Smooth muscle cell (in vitro differentiated cells): ENCODE data around the gene HTT-AS. TPM values are rescaled to one million over a fixed set of nuclear protein-coding genes. Genes with fewer than 3 reads are reported as not detected.

Experiments used
- DNase-seq: peaks from one replicate; lab custom pipeline; 2025; ENCODE audit not compliant: unreplicated experiment; lab: John Stamatoyannopoulos, UW
- H2AFZ ChIP-seq: fragments of 200-600 bp; sonication (generic); 2 replicates; pipeline ENCODE4 v1.6.0; 2016; ENCODE audit warnings: antibody characterized with exemption, low read depth, mild to moderate bottlenecking
- H3F3A ChIP-seq: fragments of 200-600 bp; sonication (generic); 2 replicates; pipeline ENCODE4 v1.6.0; 2017; ENCODE audit warnings: antibody characterized with exemption, low read depth
- H3K27ac ChIP-seq: fragments of 200-600 bp; sonication (generic); 2 replicates; pipeline ENCODE4 v1.5.1; 2016; ENCODE audit warnings: low read depth, mild to moderate bottlenecking
- H3K27me3 ChIP-seq: fragments of 200-600 bp; sonication (generic); 2 replicates; pipeline ENCODE4 v1.6.1; 2016; ENCODE audit warnings: low read depth, mild to moderate bottlenecking
- H3K36me3 ChIP-seq: fragments of 200-600 bp; sonication (generic); 2 replicates; pipeline ENCODE4 v1.5.1; 2016; ENCODE audit warnings: low read depth
- H3K4me1 ChIP-seq: fragments of 200-600 bp; sonication (generic); 2 replicates; pipeline ENCODE4 v1.5.1; 2016; ENCODE audit warnings: low read depth
- H3K4me2 ChIP-seq: fragments of 200-600 bp; sonication (generic); 2 replicates; pipeline ENCODE4 v1.6.0; 2016; ENCODE audit warnings: mild to moderate bottlenecking
- H3K4me3 ChIP-seq: fragments of 200-600 bp; sonication (generic); 2 replicates; pipeline ENCODE4 v1.5.1; 2016; ENCODE audit warnings: mild to moderate bottlenecking
- H3K79me2 ChIP-seq: fragments of 200-600 bp; sonication (generic); 2 replicates; pipeline ENCODE4 v1.6.0; 2016; ENCODE audit warnings: low read depth, mild to moderate bottlenecking
- H3K9ac ChIP-seq: fragments of 200-600 bp; sonication (generic); 2 replicates; pipeline ENCODE4 v1.6.0; 2016; ENCODE audit warnings: low read depth
- H3K9me3 ChIP-seq: fragments of 200-600 bp; sonication (generic); replicated peaks from 2 replicates; pipeline ENCODE4 v1.5.1; 2016; ENCODE audit warnings: low read depth
- H4K20me1 ChIP-seq: fragments of 200-600 bp; sonication (generic); 2 replicates; pipeline ENCODE4 v1.6.0; 2016; ENCODE audit warnings: low read depth
- WGBS: methylation state at CpG from one replicate; pipeline ENCODE4 v1.1.7; 2016; ENCODE audit warnings: low lambda C conversion rate; 5-methylcytosine and 5-hydroxymethylcytosine counted together
- polyA plus RNA-seq: library from polyadenylated mRNA; unstranded; fragments of >200 nt; fragmentation: Nextera tagmentation; extraction: Ambion mirVana; gene quantifications from 2 replicates; pipeline ENCODE4 v1.2.1, GENCODE V29; 2016
- total RNA-seq: library from RNA; depleted of rRNA; stranded (reverse); fragments of >200 nt; gene quantifications from 2 replicates; pipeline ENCODE4 v1.2.3, GENCODE V29; 2014
- TF ChIP-seq, protein P1 (sequence below): fragments of 200-600 bp; sonication (generic); IDR thresholded peaks from 2 replicates; pipeline ENCODE4 v1.5.1; 2017; ENCODE audit warnings: borderline replicate concordance, mild to moderate bottlenecking, antibody characterized with exemption; ENCODE audit not compliant: insufficient read depth, poor library complexity, severe bottlenecking

Gene HTT-AS
- total and polyA plus RNA-seq, 2 experiments from 2014 or later, result not detected

DNA sequence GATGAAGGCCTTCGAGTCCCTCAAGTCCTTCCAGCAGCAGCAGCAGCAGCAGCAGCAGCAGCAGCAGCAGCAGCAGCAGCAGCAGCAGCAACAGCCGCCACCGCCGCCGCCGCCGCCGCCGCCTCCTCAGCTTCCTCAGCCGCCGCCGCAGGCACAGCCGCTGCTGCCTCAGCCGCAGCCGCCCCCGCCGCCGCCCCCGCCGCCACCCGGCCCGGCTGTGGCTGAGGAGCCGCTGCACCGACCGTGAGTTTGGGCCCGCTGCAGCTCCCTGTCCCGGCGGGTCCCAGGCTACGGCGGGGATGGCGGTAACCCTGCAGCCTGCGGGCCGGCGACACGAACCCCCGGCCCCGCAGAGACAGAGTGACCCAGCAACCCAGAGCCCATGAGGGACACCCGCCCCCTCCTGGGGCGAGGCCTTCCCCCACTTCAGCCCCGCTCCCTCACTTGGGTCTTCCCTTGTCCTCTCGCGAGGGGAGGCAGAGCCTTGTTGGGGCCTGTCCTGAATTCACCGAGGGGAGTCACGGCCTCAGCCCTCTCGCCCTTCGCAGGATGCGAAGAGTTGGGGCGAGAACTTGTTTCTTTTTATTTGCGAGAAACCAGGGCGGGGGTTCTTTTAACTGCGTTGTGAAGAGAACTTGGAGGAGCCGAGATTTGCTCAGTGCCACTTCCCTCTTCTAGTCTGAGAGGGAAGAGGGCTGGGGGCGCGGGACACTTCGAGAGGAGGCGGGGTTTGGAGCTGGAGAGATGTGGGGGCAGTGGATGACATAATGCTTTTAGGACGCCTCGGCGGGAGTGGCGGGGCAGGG is 711 bp upstream of the HTT-AS start:
- Histone ChIP-seq H3K79me2 (peaks cover 45% of the 10 kb centered on the region), H3K36me3 (no peaks in the 10 kb centered on the region), H3K4me1 (peaks cover 16% of the 10 kb centered on the region), H3K27ac (peak overlapping the region; percentile 99), H3K4me3 (peak overlapping the region; percentile 97), H3K9me3 (no peaks in the 10 kb centered on the region), H4K20me1 (peaks cover 44% of the 10 kb centered on the region), H2AFZ (peak overlapping the region; percentile 98), H3K27me3 (no peaks in the 10 kb centered on the region), H3K9ac (peak overlapping the region; percentile 99), H3F3A (no peaks in the 10 kb centered on the region), H3K4me2 (peak overlapping the region; percentile 86)
- WGBS, result 1% methylated on average over 36 of the region's 60 CpGs
- peak; percentile 79 for DNase-seq
- TF ChIP-seq, protein P1, sequence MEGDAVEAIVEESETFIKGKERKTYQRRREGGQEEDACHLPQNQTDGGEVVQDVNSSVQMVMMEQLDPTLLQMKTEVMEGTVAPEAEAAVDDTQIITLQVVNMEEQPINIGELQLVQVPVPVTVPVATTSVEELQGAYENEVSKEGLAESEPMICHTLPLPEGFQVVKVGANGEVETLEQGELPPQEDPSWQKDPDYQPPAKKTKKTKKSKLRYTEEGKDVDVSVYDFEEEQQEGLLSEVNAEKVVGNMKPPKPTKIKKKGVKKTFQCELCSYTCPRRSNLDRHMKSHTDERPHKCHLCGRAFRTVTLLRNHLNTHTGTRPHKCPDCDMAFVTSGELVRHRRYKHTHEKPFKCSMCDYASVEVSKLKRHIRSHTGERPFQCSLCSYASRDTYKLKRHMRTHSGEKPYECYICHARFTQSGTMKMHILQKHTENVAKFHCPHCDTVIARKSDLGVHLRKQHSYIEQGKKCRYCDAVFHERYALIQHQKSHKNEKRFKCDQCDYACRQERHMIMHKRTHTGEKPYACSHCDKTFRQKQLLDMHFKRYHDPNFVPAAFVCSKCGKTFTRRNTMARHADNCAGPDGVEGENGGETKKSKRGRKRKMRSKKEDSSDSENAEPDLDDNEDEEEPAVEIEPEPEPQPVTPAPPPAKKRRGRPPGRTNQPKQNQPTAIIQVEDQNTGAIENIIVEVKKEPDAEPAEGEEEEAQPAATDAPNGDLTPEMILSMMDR, result no peak

DNA sequence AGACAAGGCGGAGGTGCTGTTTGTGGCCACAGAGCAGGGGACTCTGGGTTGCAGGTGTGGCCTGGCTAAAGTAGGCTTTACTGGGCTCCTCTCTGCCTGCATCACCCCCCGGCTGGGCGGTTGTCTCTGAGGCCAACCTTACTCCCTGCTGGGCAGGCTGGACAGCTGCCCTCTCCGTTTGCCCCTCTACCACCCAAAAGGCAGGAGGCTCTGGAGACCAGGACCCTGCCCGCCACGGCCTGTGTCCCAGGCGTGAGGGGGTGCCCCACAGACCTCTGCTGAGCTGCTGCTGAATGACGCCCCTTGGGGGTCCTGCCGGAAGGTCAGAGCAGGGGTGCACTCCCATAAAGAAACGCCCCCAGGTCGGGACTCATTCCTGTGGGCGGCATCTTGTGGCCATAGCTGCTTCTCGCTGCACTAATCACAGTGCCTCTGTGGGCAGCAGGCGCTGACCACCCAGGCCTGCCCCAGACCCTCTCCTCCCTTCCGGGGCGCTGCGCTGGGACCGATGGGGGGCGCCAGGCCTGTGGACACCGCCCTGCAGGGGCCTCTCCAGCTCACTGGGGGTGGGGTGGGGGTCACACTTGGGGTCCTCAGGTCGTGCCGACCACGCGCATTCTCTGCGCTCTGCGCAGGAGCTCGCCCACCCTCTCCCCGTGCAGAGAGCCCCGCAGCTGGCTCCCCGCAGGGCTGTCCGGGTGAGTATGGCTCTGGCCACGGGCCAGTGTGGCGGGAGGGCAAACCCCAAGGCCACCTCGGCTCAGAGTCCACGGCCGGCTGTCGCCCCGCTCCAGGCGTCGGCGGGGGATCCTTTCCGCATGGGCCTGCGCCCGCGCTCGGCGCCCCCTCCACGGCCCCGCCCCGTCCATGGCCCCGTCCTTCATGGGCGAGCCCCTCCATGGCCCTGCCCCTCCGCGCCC is 920 bp downstream of the HTT-AS start:
- H3K4me2 ChIP-seq, result peak overlapping the region; percentile 95
- no peaks in the 10 kb centered on the region for H3F3A ChIP-seq
- H3K79me2 ChIP-seq, result peaks cover 28% of the 10 kb centered on the region
- no peaks in the 10 kb centered on the region for H3K9me3 ChIP-seq
- no peak for DNase-seq
- H3K36me3 ChIP-seq, result no peaks in the 10 kb centered on the region
- peaks cover 16% of the 10 kb centered on the region for H3K4me1 ChIP-seq
- no peak overlapping the region for H3K27ac ChIP-seq
- no peaks in the 10 kb centered on the region for H3K27me3 ChIP-seq
- 25% methylated on average over 40 of the region's 54 CpGs for WGBS
- H2AFZ ChIP-seq, result peak overlapping the region; percentile 75
- H3K9ac ChIP-seq, result no peak overlapping the region
- H3K4me3 ChIP-seq, result peak overlapping the region; percentile 61
- TF ChIP-seq, protein P1, result peak; percentile 6
- peaks cover 28% of the 10 kb centered on the region for H4K20me1 ChIP-seq

DNA sequence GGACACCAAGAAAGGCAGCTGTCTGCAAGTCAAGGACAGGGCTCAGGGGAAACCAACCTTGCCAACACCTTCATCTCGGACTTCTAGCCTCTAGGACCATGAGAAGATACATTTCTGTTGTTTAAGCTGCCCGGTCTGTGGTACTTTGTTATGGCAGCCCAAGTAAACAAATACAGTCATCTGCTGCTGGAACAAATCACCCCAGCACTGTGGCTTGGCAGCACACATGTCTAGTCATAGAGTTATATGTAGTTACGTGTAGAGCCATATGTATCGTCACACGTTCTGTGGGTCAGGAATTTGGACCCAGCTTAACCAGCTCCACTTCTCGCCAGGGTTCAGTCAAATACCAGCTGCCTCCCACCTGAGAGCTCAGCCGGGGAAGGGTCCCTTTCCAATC is 2.5 kb downstream of the HTT-AS start:
- Histone ChIP-seq H3F3A (no peaks in the 10 kb centered on the region), H3K79me2 (peaks cover 12% of the 10 kb centered on the region), H3K9ac (no peak overlapping the region), H3K27me3 (no peaks in the 10 kb centered on the region), H3K9me3 (no peaks in the 10 kb centered on the region), H3K4me2 (no peak overlapping the region), H3K27ac (no peak overlapping the region), H3K4me1 (peaks cover 16% of the 10 kb centered on the region), H4K20me1 (peaks cover 12% of the 10 kb centered on the region), H3K4me3 (no peak overlapping the region), H2AFZ (no peak overlapping the region), H3K36me3 (no peaks in the 10 kb centered on the region)
- no peak for DNase-seq
- 92% methylated on average over 7 of the region's 7 CpGs for WGBS
- TF ChIP-seq, protein P1, result no peak
